Osteoblast (primary cell): ENCODE measurements around the gene BEST4. TPM values are rescaled to one million over a fixed set of nuclear protein-coding genes. Genes with fewer than 3 reads are reported as not detected.

Experiments
- DNase-seq: peaks from one replicate; pipeline ENCODE4 v3.0.0; 2011; ENCODE audit warnings: low spot score, mixed read lengths; ENCODE audit not compliant: insufficient read length; ENCODE audit errors: missing footprints
- H2AFZ ChIP-seq: 2 replicates; pipeline ENCODE4 v1.6.0; 2011; ENCODE audit warnings: mild to moderate bottlenecking, low read length
- H3K27ac ChIP-seq: 2 replicates; pipeline ENCODE4 v1.5.1; 2011; ENCODE audit warnings: mild to moderate bottlenecking, low read depth, low read length, moderate library complexity
- H3K27me3 ChIP-seq: 2 replicates; pipeline ENCODE4 v1.6.0; 2012; ENCODE audit warnings: mild to moderate bottlenecking, control low read depth, inconsistent platforms, low read length, moderate library complexity; ENCODE audit not compliant: insufficient read depth
- H3K36me3 ChIP-seq: 2 replicates; pipeline ENCODE4 v1.5.1; 2011; ENCODE audit warnings: mild to moderate bottlenecking, low read length, control low read depth, moderate library complexity; ENCODE audit not compliant: insufficient read depth
- H3K4me1 ChIP-seq: 2 replicates; pipeline ENCODE4 v1.5.1; 2011; ENCODE audit warnings: mild to moderate bottlenecking, low read length, control low read depth, moderate library complexity; ENCODE audit not compliant: insufficient read depth
- H3K4me2 ChIP-seq: 2 replicates; pipeline ENCODE4 v1.6.0; 2011; ENCODE audit warnings: mild to moderate bottlenecking, low read length; ENCODE audit not compliant: insufficient read depth
- H3K4me3 ChIP-seq: fragments of 200-600 bp; sonication (generic); 3 replicates; pipeline ENCODE4 v1.5.1; 2012; ENCODE audit warnings: mild to moderate bottlenecking, low read length, inconsistent platforms; ENCODE audit not compliant: insufficient read depth
- H3K79me2 ChIP-seq: 2 replicates; pipeline ENCODE4 v1.6.0; 2012; ENCODE audit warnings: mild to moderate bottlenecking, low read length, control low read depth, inconsistent platforms; ENCODE audit not compliant: insufficient read depth
- H3K9me3 ChIP-seq: 2 replicates; pipeline ENCODE4 v1.5.1; 2011; ENCODE audit warnings: low read depth, low read length, control low read depth
- H4K20me1 ChIP-seq: 2 replicates; pipeline ENCODE4 v1.6.0; 2012; ENCODE audit warnings: mild to moderate bottlenecking, low read length, control low read depth; ENCODE audit not compliant: insufficient read depth
- total RNA-seq: library from RNA; depleted of rRNA; stranded (reverse); fragments of >200 nt; gene quantifications from 2 replicates; pipeline ENCODE4 v1.2.3, GENCODE V29; 2012
- TF ChIP-seq, protein P1 (sequence below): IDR thresholded peaks from 2 replicates; pipeline ENCODE4 v1.5.1; 2011; ENCODE audit warnings: mild to moderate bottlenecking, low read depth, low read length, moderate library complexity; ENCODE audit errors: extremely low read depth

The BEST4 gene
- total RNA-seq, 1 donor = not detected

DNA sequence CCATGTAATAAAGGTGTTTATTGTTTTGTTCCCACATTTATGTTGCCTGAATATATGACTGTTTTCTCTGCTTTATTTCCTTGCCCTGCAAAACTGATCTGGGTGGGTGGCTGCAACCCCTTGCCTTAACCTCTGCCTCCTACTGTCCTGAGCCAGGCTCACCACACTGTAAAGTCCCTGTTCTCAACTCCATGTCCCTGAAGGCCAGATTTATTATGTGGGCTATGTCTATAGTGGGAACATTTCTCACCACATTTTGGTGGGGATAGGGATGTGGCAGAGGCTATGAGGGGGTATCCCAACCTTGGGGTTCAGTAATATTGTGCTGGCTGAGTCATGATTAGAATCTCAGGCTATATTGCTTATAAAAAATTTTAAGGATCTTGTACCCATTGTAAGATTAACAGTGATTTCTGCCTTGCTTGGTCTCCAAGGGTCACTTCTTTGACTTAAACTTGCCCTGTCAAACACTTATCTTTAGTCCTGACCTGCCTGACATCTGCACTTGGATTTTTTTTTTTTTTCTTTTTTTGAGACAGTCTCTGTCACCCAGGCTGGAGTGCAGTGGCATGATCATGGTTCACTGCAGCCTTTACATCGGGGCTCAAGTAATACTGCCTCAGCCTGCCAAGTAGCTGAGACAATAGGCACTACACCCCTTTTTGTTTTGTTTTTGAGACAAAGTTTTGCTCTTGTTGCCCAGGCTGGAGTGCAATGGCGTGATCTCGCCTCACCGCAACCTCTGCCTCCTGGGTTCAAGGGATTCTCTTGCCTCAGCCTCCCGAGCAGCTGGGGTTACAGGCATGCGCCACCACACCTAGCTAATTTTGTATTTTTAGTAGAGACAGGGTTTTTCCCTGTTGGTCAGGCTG is 9.0 kb downstream of the BEST4 start:
- peaks cover 35% of the 10 kb centered on the region for H4K20me1 ChIP-seq
- H3K4me3 ChIP-seq = no peak overlapping the region
- H3K9me3 ChIP-seq = no peaks in the 10 kb centered on the region
- H3K4me2 ChIP-seq = no peak overlapping the region
- peaks cover 25% of the 10 kb centered on the region for H3K4me1 ChIP-seq
- no peaks in the 10 kb centered on the region for H3K27me3 ChIP-seq
- H3K27ac ChIP-seq = no peak overlapping the region
- peaks cover 38% of the 10 kb centered on the region for H3K79me2 ChIP-seq
- TF ChIP-seq, protein P1, sequence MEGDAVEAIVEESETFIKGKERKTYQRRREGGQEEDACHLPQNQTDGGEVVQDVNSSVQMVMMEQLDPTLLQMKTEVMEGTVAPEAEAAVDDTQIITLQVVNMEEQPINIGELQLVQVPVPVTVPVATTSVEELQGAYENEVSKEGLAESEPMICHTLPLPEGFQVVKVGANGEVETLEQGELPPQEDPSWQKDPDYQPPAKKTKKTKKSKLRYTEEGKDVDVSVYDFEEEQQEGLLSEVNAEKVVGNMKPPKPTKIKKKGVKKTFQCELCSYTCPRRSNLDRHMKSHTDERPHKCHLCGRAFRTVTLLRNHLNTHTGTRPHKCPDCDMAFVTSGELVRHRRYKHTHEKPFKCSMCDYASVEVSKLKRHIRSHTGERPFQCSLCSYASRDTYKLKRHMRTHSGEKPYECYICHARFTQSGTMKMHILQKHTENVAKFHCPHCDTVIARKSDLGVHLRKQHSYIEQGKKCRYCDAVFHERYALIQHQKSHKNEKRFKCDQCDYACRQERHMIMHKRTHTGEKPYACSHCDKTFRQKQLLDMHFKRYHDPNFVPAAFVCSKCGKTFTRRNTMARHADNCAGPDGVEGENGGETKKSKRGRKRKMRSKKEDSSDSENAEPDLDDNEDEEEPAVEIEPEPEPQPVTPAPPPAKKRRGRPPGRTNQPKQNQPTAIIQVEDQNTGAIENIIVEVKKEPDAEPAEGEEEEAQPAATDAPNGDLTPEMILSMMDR = no peak
- no peak overlapping the region for H2AFZ ChIP-seq
- DNase-seq = no peak
- H3K36me3 ChIP-seq = peaks cover 47% of the 10 kb centered on the region

DNA sequence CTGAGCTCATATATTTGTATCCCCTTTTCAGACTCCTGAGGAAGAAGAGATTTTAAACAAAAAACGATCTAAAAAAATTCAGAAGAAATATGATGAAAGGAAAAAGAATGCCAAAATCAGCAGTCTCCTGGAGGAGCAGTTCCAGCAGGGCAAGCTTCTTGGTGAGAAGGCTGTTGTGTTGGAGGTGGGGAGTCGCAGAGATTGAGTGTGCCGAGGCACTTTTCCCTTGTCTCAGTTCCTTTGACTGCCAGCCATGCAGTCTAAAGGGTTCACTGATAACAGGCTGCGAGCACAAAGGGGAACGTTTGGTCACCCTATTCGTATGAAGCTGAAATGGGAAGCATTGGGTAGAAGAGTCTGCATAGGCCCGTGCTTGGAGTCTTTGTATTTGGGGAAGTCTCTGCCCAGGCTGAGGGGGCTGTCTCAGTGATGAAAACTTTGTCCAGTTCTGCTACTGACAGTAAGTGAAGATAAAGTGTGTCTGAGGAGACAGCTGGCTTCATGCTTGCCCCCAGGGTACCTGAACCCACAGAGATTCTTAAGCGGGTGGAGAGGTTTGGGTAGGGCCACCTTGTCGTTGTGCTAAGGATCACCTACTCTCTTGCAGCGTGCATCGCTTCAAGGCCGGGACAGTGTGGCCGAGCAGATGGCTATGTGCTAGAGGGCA is 9.9 kb downstream of the BEST4 start:
- TF ChIP-seq, protein P1 = no peak
- peaks cover 21% of the 10 kb centered on the region for H3K4me1 ChIP-seq
- peak; percentile 60 for DNase-seq
- H4K20me1 ChIP-seq = peaks cover 35% of the 10 kb centered on the region
- peak overlapping the region; percentile 91 for H3K4me3 ChIP-seq
- no peaks in the 10 kb centered on the region for H3K9me3 ChIP-seq
- H3K79me2 ChIP-seq = peaks cover 38% of the 10 kb centered on the region
- peak overlapping the region; percentile 97 for H3K4me2 ChIP-seq
- no peak overlapping the region for H2AFZ ChIP-seq
- peaks cover 47% of the 10 kb centered on the region for H3K36me3 ChIP-seq
- H3K27me3 ChIP-seq = no peaks in the 10 kb centered on the region
- no peak overlapping the region for H3K27ac ChIP-seq

DNA sequence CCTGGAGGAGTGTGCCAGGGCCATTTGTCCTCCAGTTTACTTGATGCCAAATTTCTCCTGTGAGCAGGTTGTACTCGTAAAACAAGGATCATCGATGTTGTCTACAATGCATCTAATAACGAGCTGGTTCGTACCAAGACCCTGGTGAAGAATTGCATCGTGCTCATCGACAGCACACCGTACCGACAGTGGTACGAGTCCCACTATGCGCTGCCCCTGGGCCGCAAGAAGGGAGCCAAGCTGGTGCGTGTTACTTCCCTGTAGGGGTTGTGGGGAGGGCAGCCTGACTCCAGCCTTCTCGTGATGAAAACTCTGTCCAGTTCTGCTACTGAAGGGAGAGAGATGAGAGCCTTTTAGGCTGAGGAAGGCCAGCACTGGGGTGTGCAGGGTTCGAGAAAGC is 10.4 kb downstream of the BEST4 start:
- Histone ChIP-seq H3K36me3 (peaks cover 47% of the 10 kb centered on the region), H3K4me2 (peak overlapping the region; percentile 97)

More for the DNA sequence above, 10.4 kb downstream of the BEST4 start:
- TF ChIP-seq, protein P1 = no peak
- H3K27me3 ChIP-seq = no peaks in the 10 kb centered on the region
- H3K79me2 ChIP-seq = peaks cover 38% of the 10 kb centered on the region
- peak overlapping the region; percentile 97 for H3K27ac ChIP-seq
- H4K20me1 ChIP-seq = peaks cover 35% of the 10 kb centered on the region
- no peak for DNase-seq
- no peaks in the 10 kb centered on the region for H3K9me3 ChIP-seq
- H3K4me3 ChIP-seq = peak overlapping the region; percentile 91
- H2AFZ ChIP-seq = no peak overlapping the region
- peaks cover 21% of the 10 kb centered on the region for H3K4me1 ChIP-seq
